ENCODE measurements around the gene CCDC171.

DNA sequence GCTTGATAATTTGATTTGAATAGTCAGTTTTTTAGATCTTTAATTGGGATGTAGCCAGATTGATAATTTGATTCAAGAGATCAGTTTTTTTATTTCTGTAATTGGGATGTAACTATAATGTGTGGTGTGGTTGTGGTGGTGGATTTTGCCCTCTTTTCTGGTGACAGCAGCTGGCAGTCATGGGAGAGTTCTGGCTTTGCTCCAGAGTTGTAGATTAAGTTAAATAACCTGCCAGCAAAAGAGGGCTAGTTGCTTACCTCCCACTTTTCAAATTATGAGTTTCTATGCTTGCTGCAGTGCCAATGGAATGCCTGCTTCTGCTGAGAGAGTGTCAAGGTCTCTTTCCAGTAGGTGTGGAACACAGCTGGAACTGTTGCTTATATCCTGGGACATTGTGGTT, 315.1 kb downstream of the CCDC171 start:
- TF ChIP-seq, protein P1, sequence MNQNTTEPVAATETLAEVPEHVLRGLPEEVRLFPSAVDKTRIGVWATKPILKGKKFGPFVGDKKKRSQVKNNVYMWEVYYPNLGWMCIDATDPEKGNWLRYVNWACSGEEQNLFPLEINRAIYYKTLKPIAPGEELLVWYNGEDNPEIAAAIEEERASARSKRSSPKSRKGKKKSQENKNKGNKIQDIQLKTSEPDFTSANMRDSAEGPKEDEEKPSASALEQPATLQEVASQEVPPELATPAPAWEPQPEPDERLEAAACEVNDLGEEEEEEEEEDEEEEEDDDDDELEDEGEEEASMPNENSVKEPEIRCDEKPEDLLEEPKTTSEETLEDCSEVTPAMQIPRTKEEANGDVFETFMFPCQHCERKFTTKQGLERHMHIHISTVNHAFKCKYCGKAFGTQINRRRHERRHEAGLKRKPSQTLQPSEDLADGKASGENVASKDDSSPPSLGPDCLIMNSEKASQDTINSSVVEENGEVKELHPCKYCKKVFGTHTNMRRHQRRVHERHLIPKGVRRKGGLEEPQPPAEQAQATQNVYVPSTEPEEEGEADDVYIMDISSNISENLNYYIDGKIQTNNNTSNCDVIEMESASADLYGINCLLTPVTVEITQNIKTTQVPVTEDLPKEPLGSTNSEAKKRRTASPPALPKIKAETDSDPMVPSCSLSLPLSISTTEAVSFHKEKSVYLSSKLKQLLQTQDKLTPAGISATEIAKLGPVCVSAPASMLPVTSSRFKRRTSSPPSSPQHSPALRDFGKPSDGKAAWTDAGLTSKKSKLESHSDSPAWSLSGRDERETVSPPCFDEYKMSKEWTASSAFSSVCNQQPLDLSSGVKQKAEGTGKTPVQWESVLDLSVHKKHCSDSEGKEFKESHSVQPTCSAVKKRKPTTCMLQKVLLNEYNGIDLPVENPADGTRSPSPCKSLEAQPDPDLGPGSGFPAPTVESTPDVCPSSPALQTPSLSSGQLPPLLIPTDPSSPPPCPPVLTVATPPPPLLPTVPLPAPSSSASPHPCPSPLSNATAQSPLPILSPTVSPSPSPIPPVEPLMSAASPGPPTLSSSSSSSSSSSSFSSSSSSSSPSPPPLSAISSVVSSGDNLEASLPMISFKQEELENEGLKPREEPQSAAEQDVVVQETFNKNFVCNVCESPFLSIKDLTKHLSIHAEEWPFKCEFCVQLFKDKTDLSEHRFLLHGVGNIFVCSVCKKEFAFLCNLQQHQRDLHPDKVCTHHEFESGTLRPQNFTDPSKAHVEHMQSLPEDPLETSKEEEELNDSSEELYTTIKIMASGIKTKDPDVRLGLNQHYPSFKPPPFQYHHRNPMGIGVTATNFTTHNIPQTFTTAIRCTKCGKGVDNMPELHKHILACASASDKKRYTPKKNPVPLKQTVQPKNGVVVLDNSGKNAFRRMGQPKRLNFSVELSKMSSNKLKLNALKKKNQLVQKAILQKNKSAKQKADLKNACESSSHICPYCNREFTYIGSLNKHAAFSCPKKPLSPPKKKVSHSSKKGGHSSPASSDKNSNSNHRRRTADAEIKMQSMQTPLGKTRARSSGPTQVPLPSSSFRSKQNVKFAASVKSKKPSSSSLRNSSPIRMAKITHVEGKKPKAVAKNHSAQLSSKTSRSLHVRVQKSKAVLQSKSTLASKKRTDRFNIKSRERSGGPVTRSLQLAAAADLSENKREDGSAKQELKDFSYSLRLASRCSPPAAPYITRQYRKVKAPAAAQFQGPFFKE (tag by site-specific recombination; IDR thresholded peaks at IDR 0.05; ENCODE audit: borderline replicate concordance) = no peak
- no peak for TF ChIP-seq ELK4 (IDR thresholded peaks at IDR 0.05; ENCODE audit: borderline replicate concordance, low read depth, low read length)
- TF ChIP-seq SP7 (tag by site-specific recombination; IDR thresholded peaks at IDR 0.05) = no peak
- TF ChIP-seq ZNF292 (tag by site-specific recombination; IDR thresholded peaks at IDR 0.05; ENCODE audit: borderline replicate concordance, low read depth) = no peak
- TF ChIP-seq ZNF324 (tag by site-specific recombination; IDR thresholded peaks at IDR 0.05) = no peak

Measured in HEK293 (cell line).